GM12892 (cell line): ENCODE data around the gene FN1.

ENCODE experiments used
- POLR2A ChIP-seq: IDR thresholded peaks from 2 replicates; pipeline ENCODE4 v1.6.1; 2011; ENCODE audit warnings: low read depth, low read length, control low read depth
- POLR2AphosphoS5 ChIP-seq: IDR thresholded peaks from 2 replicates; pipeline ENCODE4 v1.6.1; 2011; ENCODE audit warnings: low read depth, low read length, control low read depth
- TAF1 ChIP-seq: IDR thresholded peaks from 2 replicates; pipeline ENCODE4 v1.6.1; 2011; ENCODE audit warnings: low read depth, mild to moderate bottlenecking, control low read depth, low read length, borderline replicate concordance

DNA sequence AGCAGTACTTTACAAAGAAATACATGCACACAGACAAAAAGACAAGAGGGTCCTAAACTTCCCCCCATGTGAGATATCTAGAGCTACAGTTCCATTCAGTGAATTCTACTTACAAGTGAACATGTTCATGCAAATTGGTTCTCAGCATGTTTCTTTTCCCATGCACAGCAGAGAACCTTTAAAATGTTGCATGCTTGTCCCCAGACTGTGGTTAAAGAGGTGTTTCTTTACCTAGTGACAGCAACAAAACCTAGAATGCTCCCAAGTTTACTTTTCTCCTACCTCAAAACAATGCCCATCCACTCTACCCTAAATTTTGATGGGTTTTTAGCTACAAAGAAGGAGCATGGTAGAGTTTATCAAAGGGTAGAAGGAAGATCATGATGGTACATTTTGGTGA is 43.7 kb downstream of the FN1 start:
- no peak for TF ChIP-seq POLR2A
- no peak for TF ChIP-seq POLR2AphosphoS5
- TF ChIP-seq TAF1, result no peak
